Measurements from ENCODE around the gene PAIP2.

PAIP2 gene

DNA sequence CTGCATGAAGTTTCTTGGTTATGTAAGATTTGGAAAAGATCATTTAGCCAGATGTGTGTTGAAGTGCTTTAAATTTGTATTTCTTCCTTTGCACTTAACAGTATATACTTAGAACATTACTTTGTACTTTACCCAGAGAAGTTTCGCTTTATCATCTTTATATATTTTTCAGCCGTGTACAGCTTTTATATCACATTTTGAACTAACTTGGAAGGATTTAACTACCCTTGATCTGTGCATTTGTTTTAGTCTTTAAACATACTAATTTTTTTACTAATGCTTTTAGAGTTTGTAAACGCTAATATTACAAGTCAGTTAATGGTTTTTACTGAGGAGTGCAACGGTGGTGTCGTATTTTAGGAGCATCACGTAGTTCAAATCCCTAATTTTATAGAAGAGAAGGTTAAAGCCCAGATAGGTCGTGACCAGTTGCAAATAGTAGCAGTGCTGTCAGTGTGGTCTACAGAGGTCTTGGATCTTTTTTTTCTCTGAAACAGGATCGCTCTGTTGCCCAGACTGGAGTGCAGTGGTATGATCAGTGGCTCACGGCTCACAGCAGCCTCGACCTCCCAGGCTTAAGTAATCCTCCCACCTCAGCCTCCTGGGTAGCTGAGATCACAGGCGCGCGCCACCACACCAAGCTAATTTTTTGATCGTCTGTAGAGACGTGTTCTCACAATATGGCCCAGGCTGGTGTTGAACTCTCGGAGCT, 46.2 kb upstream of the PAIP2 start:
- H3K4me2 ChIP-seq: peak overlapping the region; percentile 84
- peak overlapping the region; percentile 99; the same call in 1 of the 2 replicates for H3K27ac ChIP-seq
- no peaks in the 10 kb centered on the region for H3K27me3 ChIP-seq (ENCODE audit: insufficient read depth, low read depth)
- H4K20me1 ChIP-seq (ENCODE audit: insufficient read depth): peaks cover 60% of the 10 kb centered on the region
- H3K4me3 ChIP-seq (IDR thresholded peaks at IDR 0.05; ENCODE audit: insufficient read depth, low read depth, low read length): no peak overlapping the region
- no peaks in the 10 kb centered on the region for H3K36me3 ChIP-seq (ENCODE audit: insufficient read depth)
- H2AFZ ChIP-seq (ENCODE audit: low read depth): no peak overlapping the region
- H3K9ac ChIP-seq: peak overlapping the region; percentile 99; the same call in 1 of the 2 replicates
- H3K4me1 ChIP-seq (ENCODE audit: low read depth, poor library complexity, severe bottlenecking): peaks cover 58% of the 10 kb centered on the region
- TF ChIP-seq, protein P1, sequence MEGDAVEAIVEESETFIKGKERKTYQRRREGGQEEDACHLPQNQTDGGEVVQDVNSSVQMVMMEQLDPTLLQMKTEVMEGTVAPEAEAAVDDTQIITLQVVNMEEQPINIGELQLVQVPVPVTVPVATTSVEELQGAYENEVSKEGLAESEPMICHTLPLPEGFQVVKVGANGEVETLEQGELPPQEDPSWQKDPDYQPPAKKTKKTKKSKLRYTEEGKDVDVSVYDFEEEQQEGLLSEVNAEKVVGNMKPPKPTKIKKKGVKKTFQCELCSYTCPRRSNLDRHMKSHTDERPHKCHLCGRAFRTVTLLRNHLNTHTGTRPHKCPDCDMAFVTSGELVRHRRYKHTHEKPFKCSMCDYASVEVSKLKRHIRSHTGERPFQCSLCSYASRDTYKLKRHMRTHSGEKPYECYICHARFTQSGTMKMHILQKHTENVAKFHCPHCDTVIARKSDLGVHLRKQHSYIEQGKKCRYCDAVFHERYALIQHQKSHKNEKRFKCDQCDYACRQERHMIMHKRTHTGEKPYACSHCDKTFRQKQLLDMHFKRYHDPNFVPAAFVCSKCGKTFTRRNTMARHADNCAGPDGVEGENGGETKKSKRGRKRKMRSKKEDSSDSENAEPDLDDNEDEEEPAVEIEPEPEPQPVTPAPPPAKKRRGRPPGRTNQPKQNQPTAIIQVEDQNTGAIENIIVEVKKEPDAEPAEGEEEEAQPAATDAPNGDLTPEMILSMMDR (conservative IDR thresholded peaks at IDR 0.05; ENCODE audit: low read depth, low read length): no peak
- H3K79me2 ChIP-seq (ENCODE audit: insufficient read depth, low read depth): peaks cover 69% of the 10 kb centered on the region

- Histone ChIP-seq H3K4me2 (peak overlapping the region; percentile 84; the same call in 1 of the 2 replicates), H4K20me1 (ENCODE audit: insufficient read depth) (peaks cover 66% of the 10 kb centered on the region), H3K36me3 (ENCODE audit: insufficient read depth) (no peaks in the 10 kb centered on the region), H3K27me3 (ENCODE audit: insufficient read depth, low read depth) (no peaks in the 10 kb centered on the region), H3K79me2 (ENCODE audit: insufficient read depth, low read depth) (peaks cover 76% of the 10 kb centered on the region), H3K9ac (no peak overlapping the region), H2AFZ (ENCODE audit: low read depth) (no peak overlapping the region), H3K4me3 (IDR thresholded peaks at IDR 0.05; ENCODE audit: insufficient read depth, low read depth, low read length) (no peak overlapping the region), H3K4me1 (ENCODE audit: low read depth, poor library complexity, severe bottlenecking) (peaks cover 64% of the 10 kb centered on the region), H3K27ac (no peak overlapping the region)
- TF ChIP-seq, protein P1 (conservative IDR thresholded peaks at IDR 0.05; ENCODE audit: low read depth, low read length): no peak
Measured at GRCh38 chr5:139296198-139296597, 45.5 kb upstream of the PAIP2 start.

- no peaks in the 10 kb centered on the region for H3K27me3 ChIP-seq (ENCODE audit: insufficient read depth, low read depth)
- TF ChIP-seq, protein P1 (conservative IDR thresholded peaks at IDR 0.05; ENCODE audit: low read depth, low read length): no peak
- H3K4me1 ChIP-seq (ENCODE audit: low read depth, poor library complexity, severe bottlenecking): peaks cover 71% of the 10 kb centered on the region
- H2AFZ ChIP-seq (ENCODE audit: low read depth): no peak overlapping the region
- H3K36me3 ChIP-seq (ENCODE audit: insufficient read depth): no peaks in the 10 kb centered on the region
- peak overlapping the region; percentile 84; the same call in 1 of the 2 replicates for H3K4me2 ChIP-seq
- no peak overlapping the region for H3K4me3 ChIP-seq (IDR thresholded peaks at IDR 0.05; ENCODE audit: insufficient read depth, low read depth, low read length)
- H4K20me1 ChIP-seq (ENCODE audit: insufficient read depth): peaks cover 73% of the 10 kb centered on the region
- H3K27ac ChIP-seq: no peak overlapping the region
- peaks cover 83% of the 10 kb centered on the region for H3K79me2 ChIP-seq (ENCODE audit: insufficient read depth, low read depth)
- no peak overlapping the region for H3K9ac ChIP-seq
Measured at GRCh38 chr5:139296862-139297326, 44.8 kb upstream of the PAIP2 start.

- Histone ChIP-seq H3K4me1 (ENCODE audit: low read depth, poor library complexity, severe bottlenecking) (peaks cover 78% of the 10 kb centered on the region), H3K4me2 (peak overlapping the region; percentile 19; the same call in 1 of the 2 replicates), H3K4me3 (IDR thresholded peaks at IDR 0.05; ENCODE audit: insufficient read depth, low read depth, low read length) (no peak overlapping the region), H2AFZ (ENCODE audit: low read depth) (no peak overlapping the region), H3K9ac (no peak overlapping the region), H4K20me1 (ENCODE audit: insufficient read depth) (peaks cover 80% of the 10 kb centered on the region), H3K27me3 (ENCODE audit: insufficient read depth, low read depth) (no peaks in the 10 kb centered on the region), H3K36me3 (ENCODE audit: insufficient read depth) (no peaks in the 10 kb centered on the region), H3K79me2 (ENCODE audit: insufficient read depth, low read depth) (peaks cover 90% of the 10 kb centered on the region), H3K27ac (no peak overlapping the region)
- TF ChIP-seq, protein P1 (conservative IDR thresholded peaks at IDR 0.05; ENCODE audit: low read depth, low read length): no peak
Measured at GRCh38 chr5:139297439-139298133, 44.1 kb upstream of the PAIP2 start.

All from KMS-11 (cell line).